Stimulated activated CD4-positive, alpha-beta T cell treated with anti-CD3 and anti-CD28 coated beads, Interleukin-1b, Interleukin-23, amount 100 ng/mL, for 24 hours (primary cell): ENCODE measurements around the gene AAK1.
"Not testable (repeated sequence)": the region's sequence is repeated elsewhere in the genome, so short reads cannot be mapped to it uniquely, and the experiment has no call there.

Experiments used
- DNase-seq, 4 experiments: peaks; one replicate each; pipeline ENCODE4 v3.0.0-alpha.2; 2020; ENCODE audit warnings: low read depth in 4 of 4, low spot score in 1 of 4

The AAK1 gene

GRCh38 chr2:69628325-69629021, 15.1 kb downstream of the AAK1 start:
- no peak for DNase-seq

DNA sequence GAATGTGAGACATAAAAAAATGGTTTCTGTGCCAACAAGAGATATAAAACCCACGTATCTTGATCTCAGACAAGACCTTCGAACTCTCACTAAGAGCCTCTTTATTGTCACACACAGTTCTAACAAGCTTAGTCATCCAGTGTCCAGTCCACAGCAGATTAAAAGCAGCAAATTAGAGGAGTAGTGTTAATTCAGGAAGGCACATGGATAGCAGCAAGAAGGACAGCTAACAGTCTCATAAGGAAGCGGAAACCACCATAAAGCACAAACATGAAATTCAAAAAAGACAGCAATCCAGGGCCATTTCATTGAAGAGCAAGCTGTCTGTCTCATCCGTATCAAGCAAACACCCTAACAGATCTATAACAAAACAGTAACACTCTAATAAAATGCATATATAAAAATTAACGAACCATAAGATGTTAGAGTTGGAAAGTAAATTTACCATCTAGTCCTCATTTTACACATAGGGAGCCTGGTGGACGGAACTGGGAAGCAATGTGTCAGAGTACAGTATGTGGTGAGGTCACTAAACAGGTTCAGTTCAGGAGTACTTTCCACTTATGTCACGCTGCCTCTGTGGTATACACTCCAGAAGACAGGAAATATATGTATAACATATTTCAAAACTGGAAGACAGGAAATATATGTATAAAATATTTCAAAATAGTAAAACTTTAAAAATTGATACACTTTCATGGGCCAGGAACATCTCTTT, 18.3 kb downstream of the AAK1 start:
- DNase-seq, result no peak

- DNase-seq, result no peak
Observed at GRCh38 chr2:69624611-69625010, 18.9 kb downstream of the AAK1 start.

GRCh38 chr2:69624131-69624530, 19.4 kb downstream of the AAK1 start:
- no peak for DNase-seq

DNA sequence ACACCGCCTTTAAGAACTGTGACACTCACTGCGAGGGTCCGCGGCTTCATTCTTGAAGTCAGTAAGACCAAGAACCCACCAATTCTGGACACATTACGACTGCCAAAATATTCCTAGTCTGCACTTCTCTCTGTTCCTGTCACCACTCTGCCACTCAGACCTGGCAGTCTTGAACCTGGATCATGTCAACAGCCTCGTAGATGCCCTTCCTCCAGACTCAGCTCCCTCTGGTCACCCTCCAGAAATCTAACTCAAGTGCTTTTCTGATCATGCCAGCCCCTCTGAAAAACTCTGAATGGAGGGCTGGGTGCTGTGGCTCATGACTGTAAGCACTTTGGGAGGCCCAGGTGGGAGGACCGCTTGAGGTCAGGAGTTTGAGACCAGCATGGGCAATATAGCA, 20.3 kb downstream of the AAK1 start:
- no peak for DNase-seq

GRCh38 chr2:69622805-69623204, 20.7 kb downstream of the AAK1 start:
- DNase-seq, result not testable (repeated sequence)

DNA sequence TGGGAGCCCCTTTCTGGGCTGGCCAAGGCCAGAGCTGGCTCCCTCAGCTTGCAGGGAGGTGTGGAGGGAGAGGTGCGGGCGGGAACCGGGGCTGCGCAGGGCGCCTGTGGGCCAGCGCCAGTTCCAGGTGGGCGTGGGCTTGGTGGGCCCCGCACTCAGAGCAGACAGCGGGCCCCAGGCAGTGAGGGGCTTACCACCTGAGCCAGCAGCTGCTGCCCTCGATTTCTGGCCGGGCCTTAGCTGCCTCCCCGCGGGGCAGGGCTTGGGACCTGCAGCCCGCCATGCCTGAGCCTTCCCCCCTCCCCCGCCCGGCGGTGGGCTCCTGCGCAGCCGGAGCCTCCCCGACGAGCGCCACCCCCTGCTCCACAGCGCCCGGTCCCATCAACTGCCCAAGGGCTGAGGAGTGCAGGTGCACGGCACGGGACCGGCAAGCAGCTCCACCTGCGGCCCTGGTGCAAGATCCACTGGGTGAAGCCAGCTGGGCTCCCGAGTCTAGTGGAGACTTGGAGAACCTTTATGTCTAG, 21.5 kb downstream of the AAK1 start:
- not testable (repeated sequence) for DNase-seq

GRCh38 chr2:69621440-69621839, 22.1 kb downstream of the AAK1 start:
- DNase-seq, result no peak

DNA sequence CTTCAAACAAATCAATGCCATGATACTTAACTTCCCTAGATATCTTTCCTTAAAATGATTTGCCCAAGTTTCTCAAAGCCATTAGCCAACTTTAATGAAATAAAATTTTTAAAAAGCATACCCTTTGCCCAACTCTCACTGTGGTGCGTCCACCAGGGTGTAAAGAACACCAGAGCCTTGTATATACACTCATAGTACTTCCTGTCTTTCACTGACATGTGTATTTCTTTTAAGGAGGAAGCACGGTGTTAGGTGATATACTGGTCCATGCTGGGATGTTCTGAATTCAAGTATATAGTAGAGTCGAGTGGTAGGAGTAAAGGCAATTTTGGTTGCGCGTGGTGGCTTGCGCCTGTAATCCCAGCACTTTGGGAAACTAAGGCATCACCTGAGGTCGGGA, 22.7 kb downstream of the AAK1 start:
- DNase-seq, result no peak

DNA sequence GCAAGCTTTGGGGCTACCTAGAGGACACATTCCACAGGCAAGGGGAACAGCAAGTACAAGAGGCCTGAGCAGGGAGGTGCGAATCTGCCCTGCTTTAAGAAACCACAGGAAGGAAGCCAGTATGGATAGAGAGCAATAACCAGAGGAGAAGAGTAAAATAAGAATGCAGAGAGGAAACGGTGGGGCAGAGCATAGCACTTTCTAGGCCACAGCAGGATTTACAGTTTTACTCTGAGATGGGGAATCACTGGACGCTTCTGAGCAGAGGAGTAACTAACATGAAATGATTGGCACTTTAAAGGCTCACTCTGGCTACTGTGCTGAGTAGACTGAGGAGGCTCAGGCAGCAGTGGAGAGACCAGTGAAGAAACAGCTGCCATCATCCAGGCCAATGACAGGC, 23.8 kb downstream of the AAK1 start:
- DNase-seq, result no peak

- no peak for DNase-seq
Observed at GRCh38 chr2:69618362-69618761, 25.2 kb downstream of the AAK1 start.

DNA sequence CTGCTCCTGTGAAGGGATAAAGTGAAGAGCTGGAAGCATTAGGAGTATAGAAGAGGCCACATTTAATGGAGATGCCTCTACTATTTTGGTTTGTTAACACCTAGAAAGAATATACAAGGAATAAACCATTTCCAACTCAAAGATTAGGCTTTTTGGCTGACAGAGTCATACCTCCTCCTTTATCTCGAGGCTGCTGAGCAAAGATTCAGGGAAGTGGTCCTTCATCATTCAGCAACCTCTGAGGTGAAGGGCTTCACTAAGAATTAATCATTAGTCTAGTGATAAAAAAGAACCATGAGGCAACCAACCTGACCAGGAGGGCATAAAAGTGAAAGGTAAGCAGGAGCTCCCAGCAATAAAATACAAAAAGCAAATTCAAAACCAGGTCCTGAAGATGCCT, 25.8 kb downstream of the AAK1 start:
- DNase-seq, result no peak

DNA sequence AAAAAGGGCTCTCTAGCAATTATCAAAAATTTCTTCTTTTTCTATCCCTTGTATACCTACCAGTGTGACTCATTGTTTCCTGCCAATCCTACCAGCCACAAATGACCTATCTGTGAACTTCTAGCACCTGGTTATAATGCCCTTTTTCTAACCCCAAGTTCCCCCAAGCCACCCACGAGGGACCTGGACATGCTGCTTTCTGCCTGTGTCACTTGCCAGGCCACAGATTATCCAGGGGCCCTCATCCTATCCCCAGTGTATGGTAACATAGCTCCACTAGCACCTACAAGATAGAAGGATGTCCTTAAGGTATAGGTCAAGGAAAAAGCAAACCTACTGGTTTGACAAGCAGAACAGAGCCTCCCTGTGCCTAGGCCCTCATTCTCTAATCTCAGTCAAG, 26.8 kb downstream of the AAK1 start:
- peak in 1 of 4 experiments; percentile 23 for DNase-seq

DNA sequence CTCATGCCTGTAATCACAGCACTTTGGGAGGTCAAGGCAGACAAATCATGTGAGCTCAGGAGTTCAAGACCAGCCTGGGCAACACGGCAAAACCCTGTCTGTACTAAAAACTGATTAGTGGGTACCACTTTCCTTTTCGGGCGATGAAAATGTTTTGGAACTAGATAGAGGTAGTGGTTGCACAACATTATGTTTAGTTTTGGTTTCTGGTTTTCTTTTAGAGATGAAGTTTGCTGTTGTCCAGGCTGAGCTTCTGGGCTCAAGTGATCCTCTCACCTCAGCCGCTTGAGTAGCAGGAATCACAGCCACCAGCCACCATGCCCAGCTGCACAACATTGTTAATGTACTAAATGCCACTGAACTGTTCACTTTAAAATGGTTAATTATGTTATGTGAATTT, 27.6 kb downstream of the AAK1 start:
- no peak for DNase-seq

GRCh38 chr2:69615078-69615625, 28.4 kb downstream of the AAK1 start:
- DNase-seq, result no peak

GRCh38 chr2:69612707-69613106, 30.8 kb downstream of the AAK1 start:
- no peak for DNase-seq

DNA sequence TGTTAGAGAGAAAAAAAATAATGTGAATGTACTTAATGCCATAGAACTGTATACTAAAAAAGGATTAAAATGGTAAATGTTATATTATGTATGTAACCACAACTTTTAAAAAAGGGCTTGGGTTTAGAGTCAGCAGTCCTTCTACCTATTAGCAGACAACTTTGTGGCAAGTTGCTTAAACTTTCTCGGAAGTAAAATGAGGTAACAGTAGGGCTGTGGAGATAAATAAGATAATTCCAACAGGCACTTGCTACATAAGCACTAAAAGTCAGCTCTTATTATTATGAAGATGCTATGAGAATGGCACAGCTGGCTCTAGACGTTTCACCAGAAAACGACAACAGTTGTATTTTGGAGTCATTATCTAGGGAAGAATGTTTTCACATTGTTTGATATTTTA, 31.3 kb downstream of the AAK1 start:
- DNase-seq, result no peak

GRCh38 chr2:69608109-69608508, 35.4 kb downstream of the AAK1 start:
- no peak for DNase-seq

DNA sequence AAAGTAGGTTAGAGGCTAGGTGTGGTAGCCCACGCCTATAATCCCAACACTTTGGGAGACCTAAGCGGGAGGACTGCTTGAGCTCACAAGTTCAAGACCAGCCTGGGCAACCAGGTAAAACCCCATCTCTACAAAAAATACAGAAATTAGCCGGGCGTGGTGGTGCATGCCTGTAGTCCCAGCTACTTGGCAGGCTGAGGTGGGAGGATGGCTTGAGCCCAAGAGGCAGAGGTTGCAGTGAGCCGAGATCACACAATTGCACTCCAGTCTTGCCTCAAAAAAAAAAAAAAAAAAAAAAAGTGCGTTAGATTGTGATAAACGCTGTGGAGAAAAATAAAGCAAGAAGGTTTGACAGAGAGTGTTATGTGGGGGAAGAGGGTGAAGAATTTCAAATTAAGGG, 36.8 kb downstream of the AAK1 start:
- DNase-seq, result not testable (repeated sequence)

DNA sequence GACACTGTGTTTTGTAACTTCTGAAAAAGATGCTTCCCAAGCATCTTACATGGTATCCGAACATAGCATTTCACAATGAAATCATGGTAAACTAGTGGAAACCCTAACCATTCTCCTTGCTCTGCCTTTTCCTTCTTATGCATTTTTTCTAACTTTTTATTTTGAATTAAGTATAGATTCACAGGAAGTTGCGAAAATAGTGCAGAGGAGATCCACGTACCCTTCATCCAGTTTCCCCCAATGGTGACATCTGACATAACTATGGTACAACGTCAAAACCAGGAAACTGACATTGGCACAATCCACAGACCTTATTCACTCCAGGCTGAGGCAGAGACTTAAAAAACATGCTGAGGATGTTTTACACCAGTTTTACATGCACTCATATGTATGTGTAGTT, 38.3 kb downstream of the AAK1 start:
- DNase-seq, result no peak

- no peak for DNase-seq
Observed at GRCh38 chr2:69604836-69605235, 38.7 kb downstream of the AAK1 start.

GRCh38 chr2:69604026-69604678, 39.4 kb downstream of the AAK1 start:
- no peak for DNase-seq
